GM12801 (cell line): ENCODE measurements around the gene INPP5E.

Experiments
- CTCF ChIP-seq: IDR thresholded peaks from one replicate; pipeline ENCODE4 v1.5.1; 2011; ENCODE audit warnings: control low read depth; ENCODE audit not compliant: insufficient read length; ENCODE audit errors: extremely low read depth

The INPP5E gene

GRCh38 chr9:136395345-136396218, 44.1 kb downstream of the INPP5E start:
- TF ChIP-seq CTCF: no peak

GRCh38 chr9:136395020-136395340, 44.7 kb downstream of the INPP5E start:
- TF ChIP-seq CTCF: no peak

GRCh38 chr9:136394312-136395019, 45.2 kb downstream of the INPP5E start:
- no peak for TF ChIP-seq CTCF

DNA sequence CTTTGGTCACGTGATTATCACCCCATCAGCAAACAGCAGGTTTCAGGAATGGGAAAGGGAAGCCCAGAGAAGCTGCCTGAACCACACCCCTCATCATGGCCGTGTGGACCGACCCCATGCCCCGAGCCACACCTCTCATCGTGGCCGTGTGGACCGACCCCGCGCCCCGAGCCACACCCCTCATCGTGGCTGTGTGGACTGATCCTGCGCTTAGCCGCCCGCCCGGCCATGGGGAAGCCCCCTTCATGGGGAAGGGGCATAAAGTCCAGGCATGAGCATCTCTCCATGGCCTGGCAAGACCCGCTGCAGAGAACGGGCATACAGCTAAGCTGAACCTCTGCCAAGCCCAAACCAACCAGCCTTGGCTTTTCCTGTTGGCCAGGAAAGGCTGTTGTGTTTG, 46.1 kb downstream of the INPP5E start:
- TF ChIP-seq CTCF: no peak

- no peak for TF ChIP-seq CTCF
Observed at GRCh38 chr9:136392538-136393449, 46.9 kb downstream of the INPP5E start.

GRCh38 chr9:136391737-136392537, 47.7 kb downstream of the INPP5E start:
- TF ChIP-seq CTCF: no peak
